NK-92 (cell line): Measurements from ENCODE around the gene OTOP2.
"Not testable (repeated sequence)": the region's sequence is repeated elsewhere in the genome, so short reads cannot be mapped to it uniquely, and the experiment has no call there.

ENCODE experiments used
- DNase-seq: peaks from one replicate; lab custom pipeline; 2025; ENCODE audit not compliant: unreplicated experiment; lab: John Stamatoyannopoulos, UW

The OTOP2 gene

GRCh38 chr17:74971069-74971841 is 47.2 kb downstream of the OTOP2 start:
- DNase-seq: no peak

GRCh38 chr17:74971842-74972106 is 47.7 kb downstream of the OTOP2 start:
- DNase-seq: no peak

GRCh38 chr17:74972107-74972972 is 48.3 kb downstream of the OTOP2 start, which contains the start of gene HID1:
TSS of gene HID1 (minus strand) at chr17:74972759. CDS start at chr17:74972656, 103 bp downstream.
- DNase-seq: no peak

GRCh38 chr17:74972973-74973328 is 48.9 kb downstream of the OTOP2 start:
- DNase-seq: no peak

- DNase-seq: no peak
These were observed 51.9 kb downstream of the OTOP2 start for GRCh38 chr17:74975943-74976342.

- DNase-seq: no peak
These were observed 53.7 kb downstream of the OTOP2 start for GRCh38 chr17:74977802-74978201.

GRCh38 chr17:74978240-74978639 is 54.2 kb downstream of the OTOP2 start:
- no peak for DNase-seq

GRCh38 chr17:74979408-74980146 is 55.5 kb downstream of the OTOP2 start:
- no peak for DNase-seq

- no peak for DNase-seq
These were observed 57.4 kb downstream of the OTOP2 start for GRCh38 chr17:74981318-74981978.

GRCh38 chr17:74981979-74982662 is 58.0 kb downstream of the OTOP2 start:
- peak; percentile 36 for DNase-seq

- not testable (repeated sequence) for DNase-seq
These were observed 58.7 kb downstream of the OTOP2 start for GRCh38 chr17:74982663-74983313.
